Testis (tissue), 3 donors: ENCODE data around the gene RAB18. TPM values are rescaled to one million over a fixed set of nuclear protein-coding genes. Genes with fewer than 3 reads are reported as not detected.
"Not testable (repeated sequence)": the region's sequence is repeated elsewhere in the genome, so short reads cannot be mapped to it uniquely, and the experiment has no call there.

Experiments
- DNase-seq: peaks from one replicate; pipeline ENCODE4 v3.0.0-alpha.2; 2019
- H3K27ac ChIP-seq, 2 donors: fragments of 200-600 bp; sonication (generic); one replicate each; pipeline ENCODE4 v1.5.1; 2019
- H3K27me3 ChIP-seq: fragments of 200-600 bp; sonication (generic); one replicate; pipeline ENCODE4 v1.5.1; 2019
- H3K36me3 ChIP-seq: fragments of 200-600 bp; sonication (generic); one replicate; pipeline ENCODE4 v1.5.1; 2017; ENCODE audit warnings: low read depth; ENCODE audit errors: missing control alignments
- H3K4me1 ChIP-seq: fragments of 200-600 bp; sonication (generic); one replicate; pipeline ENCODE4 v1.5.1; 2019
- H3K4me3 ChIP-seq, 2 donors: fragments of 200-600 bp; sonication (generic); one replicate each; pipeline ENCODE4 v1.5.1; 2017 to 2019
- H3K9me3 ChIP-seq: fragments of 200-600 bp; sonication (generic); one replicate; pipeline ENCODE4 v1.5.1; 2017
- POLR2A ChIP-seq: fragments of 450-650 bp; IDR thresholded peaks from one replicate; pipeline ENCODE4 v1.6.1; 2017; ENCODE audit warnings: antibody characterized with exemption, mild to moderate bottlenecking, moderate library complexity
- WGBS, 2 donors: methylation state at CpG; one replicate each; pipeline ENCODE4 v1.1.5; 2018; 5-methylcytosine and 5-hydroxymethylcytosine counted together
- intact Hi-C: fragments of 100-400 bp; cut with DNase I; formaldehyde crosslinking; loops from one replicate; pipeline ENCODE4 v1.15.1; 2023; ENCODE audit warnings: low total_unique reads
- polyA plus RNA-seq: library from polyadenylated mRNA; stranded (reverse); fragments of 350-450 nt; fragmentation: Illumina TruSeq; extraction: RNeasy Lipid Tissue Mini Kit (QIAGEN cat#74804); gene quantifications from one replicate; pipeline ENCODE4 v1.2.3, GENCODE V29; 2014; ENCODE audit warnings: low read depth, low replicate concordance; ENCODE audit not compliant: insufficient read depth
- total RNA-seq, 2 donors: library from RNA; depleted of rRNA; stranded (reverse); fragments of >200 nt; gene quantifications; one replicate each; pipeline ENCODE4 v1.2.3, GENCODE V29; 2016
- TF ChIP-seq, protein P1 (sequence below), 3 experiments: fragments of 450-650 bp in 2 of 3; fragments of 200-600 bp in 1 of 3; sonication (generic) in 1 of 3; IDR thresholded peaks; one replicate each; pipeline ENCODE4 v1.5.1; 2016 to 2019; ENCODE audit warnings: antibody characterized with exemption in 3 of 3, mild to moderate bottlenecking in 2 of 3, moderate library complexity in 1 of 3

RAB18 gene
- total and polyA plus RNA-seq, 3 donors from 2014 or later, result 51.6 to 99.8 (median 53.1) TPM

DNA sequence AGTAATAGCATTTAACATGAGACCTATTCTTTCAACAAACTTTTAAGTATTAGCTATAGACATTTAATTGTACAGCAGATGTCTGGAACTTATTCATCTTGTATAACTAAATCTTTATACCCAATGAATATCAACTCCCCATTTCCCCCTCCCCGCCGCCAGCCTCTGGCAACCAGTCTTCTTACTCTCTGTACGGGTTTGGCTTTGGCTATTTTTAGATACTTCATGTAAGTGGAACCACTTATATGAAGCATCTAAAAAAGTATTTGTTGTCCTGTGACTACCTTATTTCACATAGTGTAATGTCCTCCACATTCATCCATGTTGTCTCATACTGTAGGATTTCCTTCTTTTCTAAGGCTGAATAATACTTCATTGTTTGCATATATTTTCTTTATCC lies 60.8 kb downstream of the RAB18 start:
- no peak overlapping the region for H3K27ac ChIP-seq
- no peaks in the 10 kb centered on the region for H3K27me3 ChIP-seq
- H3K9me3 ChIP-seq, result no peaks in the 10 kb centered on the region
- no peaks in the 10 kb centered on the region for H3K4me1 ChIP-seq
- intact Hi-C loops, result no loop called here
- H3K36me3 ChIP-seq, result no peaks in the 10 kb centered on the region
- no peak overlapping the region for H3K4me3 ChIP-seq
- no peak for DNase-seq
- WGBS, 2 donors, result 80 to 91% methylated on average over 3 of the region's 3 CpGs
- TF ChIP-seq POLR2A, result no peak
- TF ChIP-seq, protein P1, sequence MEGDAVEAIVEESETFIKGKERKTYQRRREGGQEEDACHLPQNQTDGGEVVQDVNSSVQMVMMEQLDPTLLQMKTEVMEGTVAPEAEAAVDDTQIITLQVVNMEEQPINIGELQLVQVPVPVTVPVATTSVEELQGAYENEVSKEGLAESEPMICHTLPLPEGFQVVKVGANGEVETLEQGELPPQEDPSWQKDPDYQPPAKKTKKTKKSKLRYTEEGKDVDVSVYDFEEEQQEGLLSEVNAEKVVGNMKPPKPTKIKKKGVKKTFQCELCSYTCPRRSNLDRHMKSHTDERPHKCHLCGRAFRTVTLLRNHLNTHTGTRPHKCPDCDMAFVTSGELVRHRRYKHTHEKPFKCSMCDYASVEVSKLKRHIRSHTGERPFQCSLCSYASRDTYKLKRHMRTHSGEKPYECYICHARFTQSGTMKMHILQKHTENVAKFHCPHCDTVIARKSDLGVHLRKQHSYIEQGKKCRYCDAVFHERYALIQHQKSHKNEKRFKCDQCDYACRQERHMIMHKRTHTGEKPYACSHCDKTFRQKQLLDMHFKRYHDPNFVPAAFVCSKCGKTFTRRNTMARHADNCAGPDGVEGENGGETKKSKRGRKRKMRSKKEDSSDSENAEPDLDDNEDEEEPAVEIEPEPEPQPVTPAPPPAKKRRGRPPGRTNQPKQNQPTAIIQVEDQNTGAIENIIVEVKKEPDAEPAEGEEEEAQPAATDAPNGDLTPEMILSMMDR (IDR thresholded peaks at IDR 0.05), result no peak

DNA sequence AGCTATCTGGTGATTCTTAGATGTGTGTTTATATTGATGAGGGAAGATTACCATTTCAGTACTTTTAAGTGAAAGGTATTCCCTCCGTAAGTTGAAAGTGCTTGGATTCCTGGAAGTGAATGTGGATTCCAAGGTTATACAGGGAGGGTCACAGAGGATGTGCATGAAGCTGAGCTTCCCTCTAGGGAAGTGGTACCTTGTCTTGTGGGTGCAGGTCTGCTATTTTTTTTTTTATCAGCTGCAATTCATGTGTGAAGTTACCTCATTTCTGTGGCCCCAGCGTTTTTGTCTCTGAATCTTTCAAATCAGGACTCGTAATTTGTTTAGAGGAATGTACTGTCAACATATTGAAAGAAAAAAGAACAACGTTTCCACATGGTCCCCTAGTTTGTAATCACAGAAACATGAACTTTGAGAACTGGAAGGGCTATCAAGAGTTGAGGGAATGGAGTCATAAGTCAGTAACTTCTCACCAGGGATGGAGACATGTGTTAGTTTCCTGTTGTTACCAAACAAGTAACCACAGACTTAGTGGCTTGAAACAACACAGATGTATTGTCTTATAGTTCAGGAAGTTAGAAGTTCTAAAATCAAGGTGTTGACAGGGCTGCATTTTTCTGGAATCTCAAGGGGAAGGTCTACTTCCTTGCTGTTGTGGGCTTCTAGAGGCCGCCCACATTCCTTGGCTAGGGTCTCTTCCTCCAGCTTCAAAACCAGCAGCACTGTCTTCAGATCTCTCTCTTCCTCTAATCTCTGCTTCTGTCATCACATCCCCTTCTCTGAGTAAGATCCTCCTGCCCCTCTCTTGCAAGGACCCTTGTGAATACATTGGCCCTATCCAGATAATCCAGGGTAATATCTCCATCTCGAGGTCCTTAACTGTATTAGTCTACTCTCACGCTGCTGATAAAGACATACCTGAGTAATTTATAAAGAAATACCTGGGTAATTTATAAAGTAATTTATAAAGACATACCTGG lies 64.4 kb downstream of the RAB18 start:
- no peak for TF ChIP-seq POLR2A
- TF ChIP-seq, protein P1 (IDR thresholded peaks at IDR 0.05), result no peak
- intact Hi-C loops, result no loop called here

DNA sequence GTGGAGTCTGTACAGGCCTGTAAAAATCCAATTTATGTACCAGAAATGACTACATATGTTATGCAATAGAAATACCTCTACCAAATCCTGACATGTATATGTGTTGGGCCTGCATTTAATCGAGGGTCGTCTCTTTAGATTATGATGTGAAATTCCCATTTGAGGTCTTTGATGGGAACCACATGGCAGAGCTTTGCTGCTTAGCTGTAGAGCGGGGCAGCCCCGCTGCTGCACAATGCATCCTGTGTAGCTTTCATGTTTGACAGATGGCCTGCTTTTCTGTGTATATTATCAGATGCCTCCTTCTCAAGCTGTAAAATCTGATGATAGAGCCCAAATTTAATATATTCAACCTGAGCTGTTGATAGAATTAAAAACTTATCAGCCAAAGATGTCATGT lies 65.8 kb downstream of the RAB18 start:
- DNase-seq, result no peak
- Histone ChIP-seq H3K4me1 (no peaks in the 10 kb centered on the region), H3K36me3 (no peaks in the 10 kb centered on the region), H3K27me3 (no peaks in the 10 kb centered on the region), H3K9me3 (no peaks in the 10 kb centered on the region), H3K4me3 (no peak overlapping the region), H3K27ac (no peak overlapping the region)
- 83 to 84% methylated on average over 4 of the region's 4 CpGs for WGBS, 2 donors
- TF ChIP-seq POLR2A, result no peak
- TF ChIP-seq, protein P1 (IDR thresholded peaks at IDR 0.05), result no peak
- intact Hi-C loops, result no loop called here

More for the DNA sequence above, 64.4 kb downstream of the RAB18 start:
- H3K36me3 ChIP-seq, result no peaks in the 10 kb centered on the region
- 88 to 89% methylated on average over 7 of the region's 7 CpGs for WGBS, 2 donors
- no peaks in the 10 kb centered on the region for H3K9me3 ChIP-seq
- H3K27me3 ChIP-seq, result no peaks in the 10 kb centered on the region
- no peak overlapping the region for H3K27ac ChIP-seq
- DNase-seq, result no peak
- no peak overlapping the region for H3K4me3 ChIP-seq
- no peaks in the 10 kb centered on the region for H3K4me1 ChIP-seq

DNA sequence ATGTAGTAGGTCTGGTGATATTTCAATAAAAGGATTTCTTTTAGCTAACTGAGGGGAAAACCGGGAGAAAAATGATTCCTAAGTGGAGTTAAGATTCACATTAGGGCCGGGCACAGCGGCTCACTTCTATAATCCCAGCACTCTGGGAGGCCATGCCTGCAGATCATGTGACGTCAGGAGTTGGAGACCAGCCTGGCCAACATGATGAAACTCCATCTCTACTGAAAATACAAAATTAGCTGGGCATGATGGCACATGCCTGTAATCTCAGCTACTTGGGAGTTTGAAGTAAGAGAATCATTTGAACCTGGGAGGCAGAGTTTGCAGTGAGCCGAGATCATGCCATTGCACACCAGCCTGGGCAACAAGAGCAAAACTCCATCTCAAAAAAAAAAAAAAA lies 72.9 kb downstream of the RAB18 start:
- H3K27ac ChIP-seq, DNase-seq, H3K4me3 ChIP-seq, H3K9me3 ChIP-seq, H3K36me3 ChIP-seq, H3K4me1 ChIP-seq, intact Hi-C loops, H3K27me3 ChIP-seq: not testable (repeated sequence)
- WGBS, 2 donors, result 89 to 94% methylated on average over 5 of the region's 5 CpGs

DNA sequence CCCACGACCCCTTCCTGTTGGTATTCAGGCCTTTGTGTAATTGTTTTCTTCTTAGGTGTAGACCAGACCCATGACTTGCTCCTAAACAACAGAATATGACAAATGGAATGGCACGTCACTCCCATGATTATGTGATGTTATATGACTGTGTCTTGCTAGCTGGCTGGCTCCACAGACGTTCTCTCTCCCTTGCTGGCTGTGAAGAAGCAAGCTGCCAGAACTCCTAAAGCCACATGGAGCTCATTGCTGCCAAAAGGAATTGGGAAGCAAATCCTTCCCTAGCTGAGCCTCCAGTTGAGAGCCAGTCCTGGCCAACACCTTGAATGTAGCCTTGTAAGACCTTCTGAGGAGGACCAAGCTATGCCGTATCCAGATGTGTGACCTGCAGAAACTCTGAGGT lies 74.2 kb downstream of the RAB18 start:
- no peak overlapping the region for H3K27ac ChIP-seq
- intact Hi-C loops, result no loop called here
- no peaks in the 10 kb centered on the region for H3K9me3 ChIP-seq
- H3K4me3 ChIP-seq, result no peak overlapping the region
- no peaks in the 10 kb centered on the region for H3K36me3 ChIP-seq
- no peak for DNase-seq
- no peaks in the 10 kb centered on the region for H3K27me3 ChIP-seq
- H3K4me1 ChIP-seq, result no peaks in the 10 kb centered on the region
- 70 to 74% methylated on average over 4 of the region's 4 CpGs for WGBS, 2 donors
- no peak for TF ChIP-seq POLR2A
- TF ChIP-seq, protein P1 (IDR thresholded peaks at IDR 0.05), result no peak
